HK-2 (cell line): ENCODE measurements around the gene FTO.

Source experiments
- DNase-seq: peaks from one replicate; pipeline ENCODE4 v3.0.0-alpha.2; 2018; ENCODE audit not compliant: unreplicated experiment

Gene FTO

DNA sequence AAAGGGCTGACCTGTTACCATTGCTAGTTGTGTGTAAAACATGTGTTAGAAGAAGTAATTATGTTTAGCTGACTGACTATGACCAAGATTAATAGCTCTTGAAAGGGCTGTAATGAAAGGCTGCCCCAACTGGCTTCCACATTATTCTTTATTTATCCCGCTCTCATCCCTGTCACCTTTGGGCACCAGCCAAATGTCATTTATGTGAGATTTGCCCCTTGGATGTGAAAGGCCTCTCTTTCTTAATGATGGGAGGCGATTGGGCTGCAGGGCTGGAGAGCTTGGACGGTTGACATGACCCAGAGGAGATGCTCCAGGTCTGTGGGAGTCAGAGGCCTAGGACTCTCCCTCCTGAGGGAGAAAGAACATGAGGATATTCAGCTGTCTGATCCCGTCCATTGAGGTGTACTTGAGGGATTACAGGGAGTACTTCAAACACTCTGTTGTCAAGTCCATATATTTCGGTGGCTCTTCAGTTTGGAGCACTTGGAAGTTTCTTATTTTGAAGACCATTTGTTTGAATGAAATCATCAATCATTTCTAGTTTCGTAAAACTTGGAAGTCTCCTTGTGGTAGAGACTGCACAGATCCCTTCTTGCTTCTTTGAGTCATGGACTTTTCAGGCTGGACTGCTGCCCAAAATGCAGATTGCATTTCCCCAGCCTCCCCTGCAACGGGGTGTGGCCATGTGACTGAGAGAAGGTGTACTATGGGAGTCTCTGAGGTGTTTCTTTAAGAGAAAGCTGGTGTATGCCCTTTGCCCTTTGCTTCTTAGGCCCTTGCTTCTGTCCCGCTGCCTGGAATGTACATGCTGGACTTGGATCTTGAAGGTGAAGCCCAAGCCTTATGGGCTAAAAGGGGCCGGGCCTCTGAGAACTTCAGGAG lies 51.3 kb downstream of the FTO start:
- peak; percentile 61 for DNase-seq

GRCh38 chr16:53756275-53756996 lies 52.5 kb downstream of the FTO start:
- no peak for DNase-seq

- no peak for DNase-seq
Observed at GRCh38 chr16:53757971-53758609, 54.1 kb downstream of the FTO start.

GRCh38 chr16:53761962-53762703 lies 58.2 kb downstream of the FTO start:
- no peak for DNase-seq

- no peak for DNase-seq
Observed at GRCh38 chr16:53766304-53767016, 62.5 kb downstream of the FTO start.

DNA sequence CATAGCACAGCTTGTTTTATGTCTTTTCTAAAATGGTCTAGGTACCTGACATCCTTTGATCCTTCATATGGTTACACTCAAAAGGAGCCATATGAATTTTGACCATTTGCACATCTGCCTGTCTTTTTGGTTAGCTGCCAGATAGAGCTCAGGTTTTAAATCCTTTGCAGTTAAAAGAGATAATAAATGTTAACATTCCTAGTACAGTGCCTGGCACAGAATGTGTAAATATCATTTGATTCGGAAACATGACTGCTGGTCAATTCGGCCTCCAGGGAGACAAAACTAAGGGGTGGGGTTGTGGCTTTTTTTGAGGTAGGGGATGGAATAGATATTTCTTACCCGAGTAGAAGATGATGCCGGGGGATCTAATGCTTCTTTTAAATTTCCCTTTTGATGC lies 64.2 kb downstream of the FTO start:
- DNase-seq, result no peak

GRCh38 chr16:53768593-53768992 lies 64.6 kb downstream of the FTO start:
- DNase-seq, result no peak

DNA sequence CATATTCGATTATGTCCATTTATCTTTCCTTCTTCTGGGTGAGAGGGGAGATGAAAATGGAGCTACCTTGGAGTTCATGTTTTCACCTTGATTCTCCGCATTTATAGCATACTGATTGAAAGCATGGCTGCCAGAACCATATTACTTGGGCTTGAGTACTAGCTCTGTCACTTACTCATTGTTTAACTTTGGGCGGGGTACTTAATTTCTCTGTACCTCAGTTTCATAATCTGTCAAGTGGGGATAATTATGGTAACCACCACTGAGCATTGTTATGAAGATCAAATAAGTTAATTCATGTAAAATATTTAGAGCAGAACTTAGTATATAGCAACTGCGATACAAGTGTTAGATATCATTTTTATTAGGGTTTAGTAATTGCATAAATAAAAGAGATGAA lies 65.2 kb downstream of the FTO start:
- no peak for DNase-seq

DNA sequence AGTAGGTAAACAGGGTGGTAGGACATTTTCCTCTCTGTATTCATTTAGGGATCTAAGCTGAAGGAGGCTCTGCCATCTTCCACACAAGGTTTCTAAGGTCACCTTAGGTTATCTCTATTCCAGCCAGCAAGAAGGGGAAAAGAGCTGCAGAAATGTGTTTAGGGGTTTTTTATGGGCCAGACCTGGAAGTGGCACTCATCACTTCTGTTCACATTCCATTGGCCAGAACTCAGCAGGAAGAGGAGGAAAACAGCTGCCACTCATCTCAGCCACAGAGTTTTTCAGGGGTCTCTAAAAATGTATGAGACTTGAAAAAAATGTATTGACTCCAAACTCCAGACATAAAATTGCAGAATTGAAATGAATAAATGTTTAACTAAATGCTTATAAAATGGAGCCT lies 65.8 kb downstream of the FTO start:
- no peak for DNase-seq

- no peak for DNase-seq
Observed at GRCh38 chr16:53770641-53771040, 66.7 kb downstream of the FTO start.

GRCh38 chr16:53771655-53772497 lies 67.9 kb downstream of the FTO start:
- no peak for DNase-seq

DNA sequence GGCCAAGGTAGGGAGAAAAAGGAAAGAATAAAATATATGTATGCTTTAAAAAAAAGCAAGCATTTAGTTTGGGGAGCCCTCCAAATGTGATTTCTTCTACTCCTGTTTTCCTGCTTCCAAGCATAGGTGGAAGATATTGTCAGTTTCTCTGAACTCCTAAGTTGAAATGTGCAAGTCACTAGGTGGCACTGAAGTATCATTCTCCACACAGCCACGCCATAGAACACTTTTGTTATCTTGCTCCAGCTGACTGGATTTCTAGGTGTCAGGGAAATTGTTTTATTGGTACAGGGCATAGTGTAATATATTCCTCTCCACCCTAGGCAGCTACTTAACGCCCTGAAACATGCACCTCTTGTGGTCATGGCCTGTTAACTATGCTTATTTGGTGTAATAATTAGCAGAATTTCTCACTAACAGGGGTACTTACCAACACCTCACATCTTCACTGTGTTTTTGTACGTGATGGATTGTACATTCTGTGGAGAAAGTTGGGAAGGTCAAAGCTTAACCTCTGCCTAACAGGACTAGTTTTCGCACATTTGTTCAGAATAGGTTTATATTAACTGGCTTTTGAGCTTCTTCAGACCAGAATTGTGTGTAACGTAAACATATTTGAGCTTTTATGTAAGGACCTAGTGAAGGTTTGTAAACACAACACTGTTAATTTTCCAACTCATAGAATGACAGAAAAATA lies 69.3 kb downstream of the FTO start:
- DNase-seq, result peak; percentile 60

GRCh38 chr16:53773881-53774280 lies 69.9 kb downstream of the FTO start:
- DNase-seq, result no peak

DNA sequence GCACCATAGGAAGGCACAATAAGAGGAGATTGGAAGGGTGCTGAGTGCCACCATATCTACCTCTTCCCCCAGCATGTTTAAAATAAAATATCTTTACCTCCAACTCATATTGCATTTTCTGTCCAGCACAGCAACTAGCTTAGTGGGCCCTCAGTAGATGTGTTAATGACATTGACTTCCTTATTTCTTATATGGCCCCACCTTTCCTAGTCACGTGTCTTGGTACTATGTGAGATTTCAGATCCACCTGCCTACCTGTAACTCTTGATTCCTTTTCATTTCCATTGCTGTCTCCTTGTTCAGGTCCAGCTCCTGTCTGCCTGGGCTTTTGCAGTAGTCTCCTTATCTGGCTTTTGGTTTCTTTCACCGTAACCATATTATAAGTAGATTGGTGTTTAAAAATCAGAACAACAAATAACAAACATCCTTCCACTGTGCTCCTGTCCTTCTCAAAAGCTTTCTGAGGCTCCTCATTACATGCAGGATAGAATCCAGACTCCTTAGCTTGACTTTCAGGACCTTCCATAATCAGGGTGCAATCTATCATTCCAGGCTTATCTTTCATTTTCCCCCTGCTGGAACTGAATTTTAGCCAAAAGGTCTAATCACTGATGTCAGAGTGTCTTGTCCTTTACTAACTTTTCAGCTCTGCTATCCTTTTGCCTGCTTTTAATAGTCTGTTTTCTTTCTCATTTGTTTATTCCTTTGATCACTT lies 71.3 kb downstream of the FTO start:
- DNase-seq, result no peak

DNA sequence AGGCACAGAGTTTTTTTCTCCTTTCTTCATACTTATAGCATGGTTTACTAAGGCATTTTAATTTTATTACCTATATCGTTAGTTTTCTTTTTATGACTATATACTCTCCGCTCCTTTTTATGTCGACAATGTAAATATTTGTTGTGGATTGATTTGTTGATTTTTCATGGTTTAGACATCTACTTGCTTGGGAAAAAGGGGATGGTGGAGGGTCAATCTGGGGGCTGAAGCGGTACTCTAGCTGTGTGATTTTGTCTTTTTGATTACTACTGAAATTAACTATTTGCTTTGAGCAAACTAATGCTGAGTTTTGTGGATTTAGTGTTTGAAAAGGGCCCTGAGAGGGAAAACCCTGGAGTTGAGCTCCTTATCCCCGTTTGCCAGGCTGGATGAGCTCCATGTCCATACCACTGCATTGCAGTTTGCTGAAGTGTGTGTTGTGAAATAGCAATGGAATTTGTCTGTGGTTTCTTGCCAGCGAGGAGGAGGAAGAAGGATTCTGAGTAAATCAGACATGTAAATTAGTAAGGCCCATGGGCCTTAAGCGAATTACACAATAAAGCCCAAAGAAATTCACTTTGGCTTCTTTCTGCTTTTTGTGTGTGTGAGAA lies 72.0 kb downstream of the FTO start:
- DNase-seq, result peak; percentile 56

DNA sequence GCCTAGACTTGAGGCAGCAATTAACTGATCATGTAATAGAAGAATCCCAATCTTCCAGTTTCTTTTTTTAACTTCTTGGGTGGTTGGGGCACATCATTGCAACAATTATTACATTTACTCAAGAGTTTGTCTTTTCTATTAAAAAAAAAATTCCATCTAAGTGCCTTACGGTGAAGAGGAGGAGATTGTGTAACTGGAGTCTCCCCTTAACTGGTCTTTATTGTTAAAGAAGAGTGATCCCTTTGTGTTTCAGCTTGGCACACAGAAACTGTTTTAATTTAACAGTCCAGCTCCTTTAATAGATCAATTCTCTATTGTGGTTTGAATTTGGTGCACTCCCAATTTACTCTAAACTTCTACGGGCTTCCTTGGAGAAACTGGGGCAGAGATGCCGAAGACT lies 75.2 kb downstream of the FTO start:
- DNase-seq, result no peak

DNA sequence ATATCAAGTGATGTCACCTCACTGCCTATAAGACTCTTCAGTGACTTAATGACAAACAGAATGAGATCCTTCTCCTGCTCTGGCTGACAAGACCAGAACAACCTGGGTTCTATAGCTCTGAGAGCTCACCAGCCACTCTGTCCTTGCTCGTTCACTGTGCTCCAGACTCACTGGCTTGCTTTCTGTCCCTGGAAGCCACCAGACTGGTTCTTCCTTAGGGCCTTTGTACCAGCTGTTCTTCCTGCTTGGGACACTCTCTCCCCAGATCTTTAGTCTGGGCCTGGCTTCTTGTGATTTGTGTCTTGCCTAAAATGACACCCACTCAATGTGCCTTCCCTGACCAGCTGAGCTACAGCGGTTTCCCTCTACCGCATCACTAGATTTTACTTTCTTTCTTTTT lies 76.1 kb downstream of the FTO start:
- DNase-seq, result no peak

GRCh38 chr16:53781023-53781605 lies 77.2 kb downstream of the FTO start:
- no peak for DNase-seq
